ENCODE results near the gene IKZF5.

Gene IKZF5

GRCh38 chr10:122974543-122975064 is 34.0 kb downstream of the IKZF5 start:
- DNase-seq, result no peak

GRCh38 chr10:122974023-122974422 is 34.6 kb downstream of the IKZF5 start:
- no peak for DNase-seq

- no peak for DNase-seq
These were observed 39.9 kb downstream of the IKZF5 start for GRCh38 chr10:122968698-122969097.

GRCh38 chr10:122966879-122967278 is 41.7 kb downstream of the IKZF5 start:
- DNase-seq, result no peak

- no peak for DNase-seq
These were observed 46.2 kb downstream of the IKZF5 start for GRCh38 chr10:122962405-122962804.

DNA sequence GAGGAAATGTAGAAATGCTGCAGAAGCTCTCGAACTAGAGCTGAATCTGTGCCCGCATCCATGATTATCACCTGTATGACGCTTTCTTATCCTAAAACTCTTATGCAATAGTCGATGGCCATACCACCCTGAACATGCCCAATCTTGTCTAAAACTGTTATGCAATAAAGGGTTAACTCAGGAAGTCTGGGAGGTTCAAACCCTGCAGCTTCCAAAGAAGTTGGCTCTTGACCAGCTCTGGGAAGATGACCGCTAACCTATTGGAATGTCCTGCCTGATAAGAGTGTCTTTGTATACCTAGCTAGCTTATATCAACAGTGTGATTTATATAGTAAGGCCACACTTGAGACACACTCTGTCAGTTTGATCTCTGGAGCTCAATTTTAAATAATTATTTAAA is 51.1 kb downstream of the IKZF5 start:
- DNase-seq, result no peak

- DNase-seq, result no peak
These were observed 52.7 kb downstream of the IKZF5 start for GRCh38 chr10:122955892-122956291.

- no peak for DNase-seq
These were observed 53.9 kb downstream of the IKZF5 start for GRCh38 chr10:122954731-122955050.

GRCh38 chr10:122953902-122954730 is 54.5 kb downstream of the IKZF5 start, which contains the start of gene C10orf88:
Gene C10orf88 (minus strand): TSS chr10:122954227. CDS start chr10:122954178, 49 bp downstream.
- DNase-seq, result peak; percentile 98 to 100

DNA sequence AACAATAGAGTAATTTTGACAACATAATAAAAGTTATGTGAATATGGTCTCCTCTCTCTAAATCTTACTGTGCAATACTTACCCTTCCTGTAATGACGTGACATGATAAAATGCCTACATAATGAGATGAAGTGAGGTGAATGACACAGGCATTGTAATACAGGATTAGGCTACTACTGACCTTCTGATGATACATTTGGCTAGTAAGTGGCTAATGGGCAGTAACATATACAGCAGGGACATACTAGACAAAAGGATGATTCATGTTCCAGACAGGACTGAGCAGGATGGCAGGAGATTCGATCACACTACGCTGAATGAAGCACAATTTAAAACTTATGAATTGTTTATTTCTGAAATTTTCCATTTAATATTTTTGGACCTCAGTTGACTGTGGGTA is 59.3 kb downstream of the IKZF5 start:
- no peak for DNase-seq

Measured in CD4-positive, alpha-beta T cell treated with Interleukin-4 for 1 hour (primary cell).